Stimulated activated CD4-positive, alpha-beta T cell treated with anti-CD3 and anti-CD28 coated beads, Interleukin-12 subunit alpha, Interleukin-12 subunit beta, amount 100 ng/mL, for 24 hours (primary cell): ENCODE data around the gene ELAVL3.
"Not testable (repeated sequence)": the region's sequence is repeated elsewhere in the genome, so short reads cannot be mapped to it uniquely, and the experiment has no call there.

Experiments
- DNase-seq, 2 experiments: peaks; one replicate each; pipeline ENCODE4 v3.0.0-alpha.2; 2020; ENCODE audit warnings: low read depth in 2 of 2

Gene ELAVL3

GRCh38 chr19:11406703-11407236 lies 74.1 kb downstream of the ELAVL3 start:
- DNase-seq, result not testable (repeated sequence)

GRCh38 chr19:11405846-11406643 lies 74.8 kb downstream of the ELAVL3 start:
- no peak for DNase-seq

- DNase-seq, result no peak
These were observed 76.1 kb downstream of the ELAVL3 start for GRCh38 chr19:11404588-11405222.

- no peak for DNase-seq
These were observed 78.9 kb downstream of the ELAVL3 start for GRCh38 chr19:11401808-11402543.
